ENCODE results near the gene TCF3. TPM values are rescaled to one million over a fixed set of nuclear protein-coding genes. Genes with fewer than 3 reads are reported as not detected.

The TCF3 gene
- total RNA-seq, 2 donors from 2014 or later: 18.5 to 28.7 TPM

- TF ChIP-seq CTCF (IDR thresholded peaks at IDR 0.05): no peak
- no peaks in the 10 kb centered on the region for H3K27me3 ChIP-seq
- DNase-seq (ENCODE audit: low spot score): no peak
- no peaks in the 10 kb centered on the region for H3K36me3 ChIP-seq
- no peaks in the 10 kb centered on the region for H3K4me1 ChIP-seq
- H3K4me3 ChIP-seq: no peak overlapping the region
- H3K27ac ChIP-seq: no peak overlapping the region
- H3K9me3 ChIP-seq: no peaks in the 10 kb centered on the region
Measured at GRCh38 chr19:1630012-1630411, 22.4 kb downstream of the TCF3 start.

DNA sequence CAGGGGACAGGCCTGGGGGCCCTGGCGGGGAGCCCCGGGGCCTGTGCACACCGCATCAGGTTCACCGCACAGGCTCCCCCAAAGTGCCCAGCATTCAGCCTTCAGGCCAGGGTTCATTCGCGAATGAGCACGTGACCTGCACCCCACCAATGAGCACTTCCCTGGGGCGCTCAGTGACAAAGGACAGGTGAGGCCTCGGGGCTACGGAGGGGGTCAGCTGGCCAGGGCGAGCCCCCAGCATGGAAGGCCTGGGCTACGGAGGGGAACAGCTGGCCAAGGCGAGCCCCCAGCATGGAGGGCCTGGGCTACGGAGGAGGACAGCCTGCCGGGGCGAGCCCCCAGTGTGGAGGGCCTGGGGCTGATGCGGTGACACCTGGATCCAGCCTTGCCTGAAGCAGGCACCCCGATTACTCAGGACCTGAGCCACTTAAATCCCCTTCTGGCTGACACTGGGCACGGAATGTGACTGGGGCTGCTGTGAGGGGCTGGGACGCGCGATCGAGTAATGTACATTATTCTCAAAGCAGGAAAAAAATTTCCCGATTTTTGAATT lies 23.1 kb downstream of the TCF3 start:
- Histone ChIP-seq H3K4me1 (no peaks in the 10 kb centered on the region), H3K4me3 (no peak overlapping the region), H3K9me3 (no peaks in the 10 kb centered on the region), H3K27ac (no peak overlapping the region), H3K36me3 (no peaks in the 10 kb centered on the region), H3K27me3 (no peaks in the 10 kb centered on the region)
- no peak for DNase-seq (ENCODE audit: low spot score)
- no peak for TF ChIP-seq CTCF (IDR thresholded peaks at IDR 0.05)

GRCh38 chr19:1627194-1627593 lies 25.2 kb downstream of the TCF3 start:
- H3K36me3 ChIP-seq: no peaks in the 10 kb centered on the region
- H3K27ac ChIP-seq: no peak overlapping the region
- DNase-seq (ENCODE audit: low spot score): no peak
- H3K9me3 ChIP-seq: no peaks in the 10 kb centered on the region
- TF ChIP-seq CTCF (IDR thresholded peaks at IDR 0.05): no peak
- no peak overlapping the region for H3K4me3 ChIP-seq
- no peaks in the 10 kb centered on the region for H3K4me1 ChIP-seq
- no peaks in the 10 kb centered on the region for H3K27me3 ChIP-seq

- DNase-seq (ENCODE audit: low spot score): no peak
- Histone ChIP-seq H3K27me3 (no peaks in the 10 kb centered on the region), H3K27ac (no peak overlapping the region), H3K4me3 (no peak overlapping the region), H3K4me1 (no peaks in the 10 kb centered on the region), H3K9me3 (no peaks in the 10 kb centered on the region), H3K36me3 (peaks cover 6% of the 10 kb centered on the region)
- TF ChIP-seq CTCF (IDR thresholded peaks at IDR 0.05): no peak
Measured at GRCh38 chr19:1626417-1627010, 25.9 kb downstream of the TCF3 start.

- no peaks in the 10 kb centered on the region for H3K9me3 ChIP-seq
- TF ChIP-seq CTCF (IDR thresholded peaks at IDR 0.05): peak; percentile 22 to 59
- no peaks in the 10 kb centered on the region for H3K4me1 ChIP-seq
- H3K27me3 ChIP-seq: no peaks in the 10 kb centered on the region
- no peak for DNase-seq (ENCODE audit: low spot score)
- H3K27ac ChIP-seq: no peak overlapping the region
- peaks cover 12% of the 10 kb centered on the region for H3K36me3 ChIP-seq
- no peak overlapping the region for H3K4me3 ChIP-seq
Measured at GRCh38 chr19:1624458-1624857, 28.0 kb downstream of the TCF3 start.

GRCh38 chr19:1622541-1622940 lies 29.9 kb downstream of the TCF3 start:
- Histone ChIP-seq H3K9me3 (no peaks in the 10 kb centered on the region), H3K4me1 (no peaks in the 10 kb centered on the region), H3K4me3 (no peak overlapping the region), H3K36me3 (peaks cover 12% of the 10 kb centered on the region), H3K27me3 (no peaks in the 10 kb centered on the region), H3K27ac (no peak overlapping the region)
- DNase-seq (ENCODE audit: low spot score): no peak
- TF ChIP-seq CTCF (IDR thresholded peaks at IDR 0.05): no peak

Measured in right atrium auricular region (tissue), 2 donors.